Measurements from ENCODE around the gene SPACA7.

DNA sequence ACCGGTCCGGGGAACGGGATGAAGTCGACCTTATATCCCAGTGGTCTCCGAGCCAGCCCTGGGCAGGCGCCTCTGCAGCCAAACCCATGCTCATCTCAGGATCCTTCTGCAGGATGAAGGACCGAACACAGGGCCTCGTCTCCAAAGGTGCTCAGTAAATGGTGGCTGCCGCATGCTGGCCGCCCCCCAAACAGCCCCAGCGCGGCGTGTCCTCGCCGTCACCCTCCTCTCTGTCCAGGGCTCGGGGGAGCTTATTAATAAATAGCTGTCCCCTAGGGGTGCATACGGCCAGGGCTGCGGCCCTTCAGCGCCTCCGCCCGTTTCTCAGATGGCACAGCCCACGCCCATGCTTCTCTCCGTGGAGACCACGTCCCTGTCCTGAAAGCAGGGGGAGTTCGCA is 32.6 kb upstream of the SPACA7 start:
- TF ChIP-seq SP1 (IDR thresholded peaks at IDR 0.05) = no peak
- TF ChIP-seq L3MBTL2 (conservative IDR thresholded peaks at IDR 0.05) = no peak
- TF ChIP-seq SUZ12 (IDR thresholded peaks at IDR 0.05) = no peak
- TF ChIP-seq ZNF384 (IDR thresholded peaks at IDR 0.05) = no peak
- TF ChIP-seq BHLHE40 (IDR thresholded peaks at IDR 0.05; ENCODE audit: borderline replicate concordance) = no peak
- TF ChIP-seq FOXK2 (IDR thresholded peaks at IDR 0.05) = no peak
- no peak for TF ChIP-seq CTBP1 (IDR thresholded peaks at IDR 0.05; ENCODE audit: borderline replicate concordance)
- TF ChIP-seq, protein P1, sequence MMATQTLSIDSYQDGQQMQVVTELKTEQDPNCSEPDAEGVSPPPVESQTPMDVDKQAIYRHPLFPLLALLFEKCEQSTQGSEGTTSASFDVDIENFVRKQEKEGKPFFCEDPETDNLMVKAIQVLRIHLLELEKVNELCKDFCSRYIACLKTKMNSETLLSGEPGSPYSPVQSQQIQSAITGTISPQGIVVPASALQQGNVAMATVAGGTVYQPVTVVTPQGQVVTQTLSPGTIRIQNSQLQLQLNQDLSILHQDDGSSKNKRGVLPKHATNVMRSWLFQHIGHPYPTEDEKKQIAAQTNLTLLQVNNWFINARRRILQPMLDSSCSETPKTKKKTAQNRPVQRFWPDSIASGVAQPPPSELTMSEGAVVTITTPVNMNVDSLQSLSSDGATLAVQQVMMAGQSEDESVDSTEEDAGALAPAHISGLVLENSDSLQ (IDR thresholded peaks at IDR 0.05) = no peak
- TF ChIP-seq LEF1 (IDR thresholded peaks at IDR 0.05; ENCODE audit: borderline replicate concordance) = no peak
- TF ChIP-seq FOXA1 (IDR thresholded peaks at IDR 0.05) = no peak
- no peak for TF ChIP-seq FOXM1 (IDR thresholded peaks at IDR 0.05; ENCODE audit: borderline replicate concordance)
- no peak for TF ChIP-seq ARNT (IDR thresholded peaks at IDR 0.05)
- no peak for TF ChIP-seq NFRKB (IDR thresholded peaks at IDR 0.05)

Measured in HEK293T (cell line).